Nephron progenitor cell (in vitro differentiated cells): ENCODE measurements around the gene DOLK.

Experiments used
- DNase-seq: peaks from one replicate; pipeline ENCODE4 v3.0.0; 2021
- H3K27ac Mint-ChIP-seq: 2 replicates; pipeline ENCODE4 v1.8.0; 2021; ENCODE audit warnings: mild to moderate bottlenecking, moderate library complexity, mixed read lengths
- H3K27me3 Mint-ChIP-seq: 2 replicates; pipeline ENCODE4 v1.8.0; 2021; ENCODE audit warnings: mild to moderate bottlenecking, low read depth, mixed read lengths; ENCODE audit not compliant: poor library complexity
- H3K36me3 Mint-ChIP-seq: 2 replicates; pipeline ENCODE4 v1.8.0; 2021; ENCODE audit warnings: low read depth, mixed read lengths
- H3K4me1 Mint-ChIP-seq: 2 replicates; pipeline ENCODE4 v1.8.0; 2021; ENCODE audit warnings: mixed read lengths
- H3K4me3 Mint-ChIP-seq: 2 replicates; pipeline ENCODE4 v1.8.0; 2021; ENCODE audit warnings: mild to moderate bottlenecking, moderate library complexity, mixed read lengths
- H3K9me3 Mint-ChIP-seq: 2 replicates; pipeline ENCODE4 v1.8.0; 2021; ENCODE audit warnings: mild to moderate bottlenecking, moderate library complexity, mixed read lengths
- CTCF ChIP-seq: fragments of 200-600 bp; sonication (generic); IDR thresholded peaks from 2 replicates; pipeline ENCODE4 v1.5.0; 2021; ENCODE audit warnings: antibody characterized with exemption

Gene DOLK

GRCh38 chr9:128937310-128938165, 9.9 kb downstream of the DOLK start:
- no peak overlapping the region for H3K27ac Mint-ChIP-seq
- H3K4me3 Mint-ChIP-seq = no peak overlapping the region
- no peaks in the 10 kb centered on the region for H3K27me3 Mint-ChIP-seq
- no peak for TF ChIP-seq CTCF
- no peak for DNase-seq
- peaks cover 19% of the 10 kb centered on the region for H3K4me1 Mint-ChIP-seq
- H3K36me3 Mint-ChIP-seq = no peaks in the 10 kb centered on the region
- H3K9me3 Mint-ChIP-seq = no peaks in the 10 kb centered on the region

DNA sequence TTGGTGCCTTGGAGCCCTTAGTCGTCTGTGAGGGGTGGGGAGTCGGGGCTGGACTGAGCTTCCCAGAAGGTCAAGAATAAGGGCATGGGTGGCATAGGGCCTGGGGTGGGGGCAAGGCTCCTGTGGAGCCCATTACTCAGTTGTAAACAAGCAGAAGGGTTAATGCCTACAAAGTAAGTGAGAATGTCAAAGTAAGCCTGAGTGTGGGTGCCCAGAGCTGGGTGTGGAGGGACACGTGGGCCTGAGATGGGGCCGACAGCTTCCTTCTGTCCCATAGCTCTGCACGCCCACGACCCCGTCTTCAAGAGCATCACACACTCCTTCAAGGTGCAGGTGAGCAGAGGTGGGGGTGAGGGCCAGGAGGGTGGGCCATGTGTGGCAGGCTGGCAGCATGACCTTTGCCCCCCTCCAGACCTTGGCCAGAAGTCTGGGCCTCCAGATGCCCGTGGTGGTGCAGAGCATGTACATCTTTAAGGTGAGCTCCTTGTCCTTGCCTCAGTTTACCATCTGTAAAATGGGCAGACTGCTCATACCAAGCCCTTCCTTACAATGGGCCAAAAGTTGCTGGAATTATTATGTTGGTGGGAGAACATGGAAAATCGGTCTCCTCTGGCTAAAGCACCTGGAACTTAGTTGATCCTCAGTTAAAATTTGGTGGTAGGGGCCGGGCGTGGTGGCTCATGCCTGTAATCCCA, 11.1 kb downstream of the DOLK start:
- H3K27ac Mint-ChIP-seq = peak overlapping the region; percentile 69
- H3K4me3 Mint-ChIP-seq = no peak overlapping the region
- no peaks in the 10 kb centered on the region for H3K9me3 Mint-ChIP-seq
- H3K4me1 Mint-ChIP-seq = peaks cover 14% of the 10 kb centered on the region
- DNase-seq = no peak
- no peak for TF ChIP-seq CTCF
- no peaks in the 10 kb centered on the region for H3K36me3 Mint-ChIP-seq
- no peaks in the 10 kb centered on the region for H3K27me3 Mint-ChIP-seq

DNA sequence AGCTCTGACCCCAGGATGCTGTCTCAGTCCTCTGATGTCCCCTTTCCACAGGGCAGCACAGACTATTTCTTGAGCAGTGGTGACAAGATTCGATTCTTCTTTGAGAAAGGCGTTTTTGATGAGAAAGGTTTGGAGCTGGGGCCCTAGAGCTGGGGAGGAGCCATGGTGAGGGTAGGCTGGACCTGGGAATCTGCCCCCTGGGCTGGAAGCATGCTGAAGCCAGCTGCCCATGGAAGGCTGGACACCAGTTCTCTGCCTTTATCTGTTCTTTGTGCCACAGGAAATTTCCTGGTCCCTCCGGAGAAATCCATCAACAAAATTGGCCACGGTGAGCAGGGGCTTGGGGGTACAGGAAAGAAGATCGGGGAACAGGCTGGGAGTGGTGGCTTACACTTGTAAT, 13.7 kb downstream of the DOLK start:
- Mint-ChIP-seq H3K4me3 (no peak overlapping the region), H3K9me3 (no peaks in the 10 kb centered on the region), H3K36me3 (no peaks in the 10 kb centered on the region), H3K27ac (peak overlapping the region; percentile 86), H3K27me3 (no peaks in the 10 kb centered on the region), H3K4me1 (no peaks in the 10 kb centered on the region)
- DNase-seq = no peak
- no peak for TF ChIP-seq CTCF

DNA sequence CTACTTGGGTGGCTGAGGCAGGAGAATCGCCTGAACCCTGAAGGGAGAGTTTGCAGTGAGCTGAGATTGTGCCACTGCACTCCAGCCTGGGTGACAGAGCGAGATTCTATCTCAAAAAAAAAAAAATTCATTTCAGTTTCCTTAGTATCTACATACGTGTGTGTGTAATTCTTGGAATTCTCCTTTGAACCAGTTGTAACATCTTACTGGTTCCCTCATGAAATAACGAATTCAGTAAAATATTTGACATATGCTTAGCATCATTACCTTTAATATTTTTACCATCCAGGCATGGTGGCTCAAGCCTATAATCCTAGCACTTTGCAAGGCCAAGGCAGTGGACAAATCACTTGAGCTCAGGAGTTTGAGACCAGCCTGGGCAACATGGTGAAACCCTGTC, 17.8 kb downstream of the DOLK start:
- no peaks in the 10 kb centered on the region for H3K36me3 Mint-ChIP-seq
- H3K4me1 Mint-ChIP-seq = peaks cover 6% of the 10 kb centered on the region
- H3K9me3 Mint-ChIP-seq = no peaks in the 10 kb centered on the region
- no peak overlapping the region for H3K27ac Mint-ChIP-seq
- TF ChIP-seq CTCF = no peak
- no peak overlapping the region for H3K4me3 Mint-ChIP-seq
- DNase-seq = no peak
- H3K27me3 Mint-ChIP-seq = no peaks in the 10 kb centered on the region

DNA sequence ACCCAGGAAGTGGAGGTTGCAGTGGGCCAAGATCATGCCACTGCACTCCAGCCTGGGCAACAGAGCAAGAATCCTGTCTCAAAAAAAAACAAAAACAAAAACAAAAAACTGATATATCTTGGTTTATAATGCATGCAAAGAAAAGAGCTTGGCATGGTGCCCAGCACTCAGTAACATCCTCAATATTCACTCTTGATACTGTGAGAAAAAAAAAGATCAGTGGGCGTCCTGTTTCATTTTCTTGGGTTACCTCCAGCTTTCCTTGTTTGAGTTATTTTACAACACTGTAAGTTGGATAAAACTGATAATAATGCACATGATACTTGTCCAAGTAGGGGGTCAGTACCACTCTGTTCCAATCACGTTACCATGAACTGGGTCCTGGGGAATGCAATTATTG, 18.8 kb downstream of the DOLK start:
- Mint-ChIP-seq H3K4me1 (peaks cover 6% of the 10 kb centered on the region), H3K36me3 (no peaks in the 10 kb centered on the region), H3K4me3 (no peak overlapping the region), H3K9me3 (no peaks in the 10 kb centered on the region), H3K27me3 (no peaks in the 10 kb centered on the region), H3K27ac (no peak overlapping the region)
- DNase-seq = no peak
- TF ChIP-seq CTCF = no peak
